SK-N-DZ (cell line): ENCODE data around the gene TP73. TPM values are rescaled to one million over a fixed set of nuclear protein-coding genes. Genes with fewer than 3 reads are reported as not detected.

Experiments
- DNase-seq: peaks from one replicate; pipeline ENCODE4 v3.0.0-alpha.2; 2015; ENCODE audit warnings: low spot score
- polyA plus RNA-seq, 2 experiments: library from polyadenylated mRNA; depleted of rRNA; stranded (reverse); fragments of >200 nt; gene quantifications; 2 replicates each; pipeline ENCODE4 v1.2.3, GENCODE V29; 2014

Gene TP73
- polyA plus RNA-seq (2014; cell fraction: cytosol; rRNA removed), result 0.65 and 1.1 TPM in 2 replicates
- 1.3 and 3.5 TPM in 2 replicates for polyA plus RNA-seq (2014; cell fraction: nucleus; rRNA removed)

- DNase-seq, result no peak
These were observed at the start of gene TP73 for GRCh38 chr1:3651930-3652547. TP73 (plus strand) TSS chr1:3652516; CDS start chr1:3682366, 29,850 bp downstream.

GRCh38 chr1:3603156-3603555, 49.2 kb upstream of the TP73 start:
- no peak for DNase-seq

- no peak for DNase-seq
These were observed 48.5 kb upstream of the TP73 start for GRCh38 chr1:3603571-3604467.

- DNase-seq, result no peak
These were observed 47.8 kb upstream of the TP73 start for GRCh38 chr1:3604468-3604974.

- no peak for DNase-seq
These were observed 47.1 kb upstream of the TP73 start for GRCh38 chr1:3604997-3605823.

- no peak for DNase-seq
These were observed 45.3 kb upstream of the TP73 start for GRCh38 chr1:3606779-3607702.

GRCh38 chr1:3607703-3608065, 44.6 kb upstream of the TP73 start:
- DNase-seq, result no peak

GRCh38 chr1:3608154-3608553, 44.2 kb upstream of the TP73 start:
- DNase-seq, result no peak

- no peak for DNase-seq
These were observed 43.1 kb upstream of the TP73 start for GRCh38 chr1:3609016-3609768.

- no peak for DNase-seq
These were observed 42.4 kb upstream of the TP73 start for GRCh38 chr1:3609769-3610526.

- peak; percentile 18 for DNase-seq
These were observed 41.7 kb upstream of the TP73 start for GRCh38 chr1:3610527-3611169.

GRCh38 chr1:3611170-3612019, 40.9 kb upstream of the TP73 start, which contains the start of gene MEGF6:
MEGF6 (minus strand) TSS chr1:3611508; CDS start chr1:3611268, 240 bp downstream.
- DNase-seq, result peak; percentile 50

GRCh38 chr1:3612123-3612522, 40.2 kb upstream of the TP73 start:
- DNase-seq, result no peak

- no peak for DNase-seq
These were observed 37.3 kb upstream of the TP73 start for GRCh38 chr1:3614755-3615742.

- no peak for DNase-seq
These were observed 35.5 kb upstream of the TP73 start for GRCh38 chr1:3616861-3617260.

GRCh38 chr1:3617806-3618345, 34.4 kb upstream of the TP73 start:
- DNase-seq, result no peak
